ENCODE measurements around the gene PDF. TPM values are rescaled to one million over a fixed set of nuclear protein-coding genes. Genes with fewer than 3 reads are reported as not detected.

PDF gene
- total RNA-seq, 1 donor from 2014 or later: 13.0 TPM

GRCh38 chr16:69371564-69371963 lies 41.2 kb upstream of the PDF start:
- no peaks in the 10 kb centered on the region for H3K9me3 Mint-ChIP-seq (ENCODE audit: low read depth)
- H3K4me1 Mint-ChIP-seq (ENCODE audit: low read depth): peaks cover 4% of the 10 kb centered on the region

GRCh38 chr16:69368866-69369265 lies 38.5 kb upstream of the PDF start:
- no peak for DNase-seq (ENCODE audit: low spot score, unreplicated experiment)
- Mint-ChIP-seq H3K27ac (no peak overlapping the region), H3K36me3 (ENCODE audit: insufficient read depth) (peaks cover 29% of the 10 kb centered on the region), H3K9me3 (ENCODE audit: low read depth) (no peaks in the 10 kb centered on the region), H3K4me3 (ENCODE audit: low read depth) (no peak overlapping the region), H3K4me1 (ENCODE audit: low read depth) (peaks cover 4% of the 10 kb centered on the region), H3K27me3 (no peaks in the 10 kb centered on the region)
- TF ChIP-seq CTCF (IDR thresholded peaks at IDR 0.05; ENCODE audit: unreplicated experiment): no peak

More at GRCh38 chr16:69371564-69371963, 41.2 kb upstream of the PDF start:
- Mint-ChIP-seq H3K27ac (no peak overlapping the region), H3K36me3 (ENCODE audit: insufficient read depth) (peaks cover 25% of the 10 kb centered on the region), H3K4me3 (ENCODE audit: low read depth) (no peak overlapping the region), H3K27me3 (no peaks in the 10 kb centered on the region)
- no peak for DNase-seq (ENCODE audit: low spot score, unreplicated experiment)
- no peak for TF ChIP-seq CTCF (IDR thresholded peaks at IDR 0.05; ENCODE audit: unreplicated experiment)

GRCh38 chr16:69367980-69368379 lies 37.6 kb upstream of the PDF start:
- Mint-ChIP-seq H3K27me3 (no peaks in the 10 kb centered on the region), H3K4me3 (ENCODE audit: low read depth) (no peak overlapping the region), H3K9me3 (ENCODE audit: low read depth) (no peaks in the 10 kb centered on the region), H3K36me3 (ENCODE audit: insufficient read depth) (peaks cover 30% of the 10 kb centered on the region), H3K4me1 (ENCODE audit: low read depth) (peaks cover under 1% of the 10 kb centered on the region), H3K27ac (no peak overlapping the region)
- TF ChIP-seq CTCF (IDR thresholded peaks at IDR 0.05; ENCODE audit: unreplicated experiment): no peak
- DNase-seq (ENCODE audit: low spot score, unreplicated experiment): no peak

- no peak for DNase-seq (ENCODE audit: low spot score, unreplicated experiment)
- peaks cover 31% of the 10 kb centered on the region for H3K36me3 Mint-ChIP-seq (ENCODE audit: insufficient read depth)
- no peaks in the 10 kb centered on the region for H3K27me3 Mint-ChIP-seq
- H3K27ac Mint-ChIP-seq: no peak overlapping the region
- TF ChIP-seq CTCF (IDR thresholded peaks at IDR 0.05; ENCODE audit: unreplicated experiment): no peak
- H3K9me3 Mint-ChIP-seq (ENCODE audit: low read depth): no peaks in the 10 kb centered on the region
- H3K4me1 Mint-ChIP-seq (ENCODE audit: low read depth): no peaks in the 10 kb centered on the region
- no peak overlapping the region for H3K4me3 Mint-ChIP-seq (ENCODE audit: low read depth)
Observed at GRCh38 chr16:69366431-69366830, 36.0 kb upstream of the PDF start.

- Mint-ChIP-seq H3K27me3 (no peaks in the 10 kb centered on the region), H3K36me3 (ENCODE audit: insufficient read depth) (peaks cover 31% of the 10 kb centered on the region), H3K27ac (no peak overlapping the region), H3K9me3 (ENCODE audit: low read depth) (no peaks in the 10 kb centered on the region), H3K4me1 (ENCODE audit: low read depth) (no peaks in the 10 kb centered on the region), H3K4me3 (ENCODE audit: low read depth) (no peak overlapping the region)
- no peak for TF ChIP-seq CTCF (IDR thresholded peaks at IDR 0.05; ENCODE audit: unreplicated experiment)
- DNase-seq (ENCODE audit: low spot score, unreplicated experiment): no peak
Observed at GRCh38 chr16:69365901-69366300, 35.5 kb upstream of the PDF start.
